ENCODE data around the gene PTX4.

Gene PTX4

DNA sequence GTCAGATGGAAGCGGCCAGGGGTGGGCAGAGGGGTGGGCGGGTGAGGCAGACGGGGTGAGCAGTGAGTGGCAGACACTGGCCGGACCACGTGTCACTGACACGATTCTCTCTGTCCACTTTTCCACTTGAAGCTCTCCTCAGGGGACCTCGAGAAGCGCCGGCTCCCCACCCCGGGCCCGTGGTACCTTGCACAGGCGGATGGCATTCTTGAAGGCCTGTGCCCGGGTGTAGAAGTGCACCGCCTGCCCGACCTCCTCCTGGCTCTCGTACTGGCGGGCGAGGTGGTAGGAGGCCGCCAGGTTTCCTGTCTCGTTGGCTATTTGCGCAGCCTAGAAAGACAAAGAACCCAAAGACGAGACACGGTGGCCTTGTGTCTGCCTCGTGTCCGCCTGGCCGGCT lies 35.6 kb upstream of the PTX4 start:
- no peak for DNase-seq (ENCODE audit: low spot score)

DNA sequence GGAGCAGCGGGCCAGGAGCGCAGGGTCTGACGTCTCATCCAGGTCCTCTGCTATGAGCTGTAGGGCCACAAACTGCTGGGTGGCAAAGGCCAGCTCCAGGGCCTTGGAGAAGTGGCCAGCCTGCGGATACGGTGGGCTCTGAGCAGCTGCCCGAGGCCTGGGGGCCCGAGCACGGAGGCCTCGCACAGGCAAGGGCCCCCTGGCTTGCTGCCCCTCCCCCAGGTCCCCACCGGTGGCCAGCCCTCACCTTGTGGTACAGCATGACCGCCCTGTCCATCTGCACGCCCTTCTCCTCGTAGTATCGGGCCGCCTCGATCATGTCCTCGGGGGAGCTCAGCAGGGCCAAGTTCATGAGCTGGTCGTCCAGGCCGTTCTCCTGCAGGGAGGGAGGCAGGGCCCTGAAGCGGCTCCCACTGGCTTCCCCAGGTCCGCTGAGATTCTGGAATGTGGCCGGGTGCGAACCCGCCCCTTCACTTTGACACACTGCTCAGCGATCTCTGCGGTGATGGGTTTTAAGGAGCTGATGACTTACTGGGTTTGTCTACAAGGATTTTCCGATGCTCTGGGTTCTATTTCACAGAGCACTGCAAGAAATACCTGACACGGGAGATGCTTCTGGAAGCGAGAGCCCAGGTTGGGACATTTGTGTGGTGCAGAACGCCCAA lies 35.0 kb upstream of the PTX4 start:
- no peak for DNase-seq (ENCODE audit: low spot score)

DNA sequence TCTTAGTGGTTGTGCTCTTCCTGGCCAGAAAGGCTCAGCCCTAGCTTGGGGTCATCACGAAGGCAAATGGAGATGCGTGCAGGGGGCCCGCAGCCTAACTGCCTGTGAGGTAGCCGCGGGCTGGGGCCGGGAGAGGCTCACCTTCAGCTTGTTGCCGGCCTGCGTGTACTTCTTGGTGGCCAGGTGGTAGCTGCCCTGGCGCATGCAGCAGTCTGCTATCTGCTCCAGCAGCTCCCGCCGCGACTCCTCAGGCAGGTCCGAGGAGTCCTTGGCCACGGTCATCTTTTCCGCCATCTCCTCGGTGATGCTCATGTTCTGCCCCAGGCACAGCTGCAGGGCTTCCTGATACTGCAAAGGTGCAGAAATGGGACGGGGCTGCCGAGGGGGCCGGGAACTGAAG lies 31.7 kb upstream of the PTX4 start:
- no peak for DNase-seq (ENCODE audit: low spot score)

DNA sequence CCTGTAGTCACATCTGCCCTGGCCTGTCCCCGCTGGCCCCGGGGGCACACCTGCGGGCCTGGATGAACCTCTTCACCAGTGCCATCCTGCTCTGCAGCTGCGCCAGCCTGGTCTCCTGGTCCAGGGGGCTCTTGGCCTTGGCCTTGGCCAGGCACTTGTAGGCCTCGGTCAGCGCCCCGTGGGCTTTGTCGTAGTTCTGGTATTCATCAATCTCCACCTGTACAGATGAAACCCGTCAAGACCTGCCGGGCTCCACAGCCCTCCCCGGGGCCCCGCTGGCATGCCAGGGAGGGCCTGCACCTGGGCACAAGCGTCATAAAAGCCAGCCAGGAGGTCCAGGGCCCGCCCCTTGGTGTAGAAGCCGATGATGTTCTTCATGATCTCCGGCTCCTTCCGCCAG lies 31.1 kb upstream of the PTX4 start:
- DNase-seq (ENCODE audit: low spot score) = no peak

DNA sequence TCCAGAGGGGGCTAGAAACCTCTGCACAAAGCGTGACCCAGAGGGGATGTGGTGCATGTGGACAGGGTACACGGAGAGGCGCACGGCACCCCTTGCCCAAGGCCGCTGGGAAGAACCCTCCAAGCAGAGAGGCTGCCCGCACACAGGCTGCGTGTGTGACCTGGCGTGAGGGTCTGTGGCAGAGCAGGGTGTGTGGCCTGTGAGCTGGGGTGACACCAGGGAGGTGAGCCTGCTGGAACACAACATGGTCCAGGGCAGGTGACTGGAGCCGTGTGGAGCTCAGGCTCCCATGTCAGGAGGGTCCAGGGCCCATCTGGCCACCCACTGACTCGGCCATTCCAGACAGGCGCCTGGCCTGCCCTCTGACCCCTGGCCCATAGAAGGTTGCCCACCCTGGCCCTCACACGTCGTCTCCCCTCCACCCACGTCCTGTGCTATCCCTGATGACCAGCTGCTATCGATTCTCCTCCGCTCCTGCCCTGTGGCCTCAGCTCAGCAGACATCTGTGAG lies 29.9 kb upstream of the PTX4 start:
- DNase-seq (ENCODE audit: low spot score) = no peak

DNA sequence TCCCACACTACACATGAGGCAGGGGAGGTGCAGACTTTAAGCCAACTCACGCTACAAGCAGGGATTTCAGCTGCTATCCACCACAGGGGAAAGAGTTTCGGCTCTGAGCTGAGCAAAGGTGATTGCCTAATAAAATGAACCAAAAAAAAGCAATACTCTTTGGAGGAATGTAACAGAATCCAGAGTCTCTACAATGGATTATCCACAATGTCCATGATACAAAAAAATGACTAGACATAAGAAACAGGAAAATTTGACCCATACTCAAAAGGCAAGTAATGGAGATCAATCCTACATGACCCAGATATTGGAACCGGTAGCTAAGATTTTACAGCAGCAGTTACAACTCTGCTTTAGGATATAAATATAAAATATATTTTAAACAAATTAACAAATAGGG lies 25.8 kb upstream of the PTX4 start:
- no peak for DNase-seq (ENCODE audit: low spot score)

DNA sequence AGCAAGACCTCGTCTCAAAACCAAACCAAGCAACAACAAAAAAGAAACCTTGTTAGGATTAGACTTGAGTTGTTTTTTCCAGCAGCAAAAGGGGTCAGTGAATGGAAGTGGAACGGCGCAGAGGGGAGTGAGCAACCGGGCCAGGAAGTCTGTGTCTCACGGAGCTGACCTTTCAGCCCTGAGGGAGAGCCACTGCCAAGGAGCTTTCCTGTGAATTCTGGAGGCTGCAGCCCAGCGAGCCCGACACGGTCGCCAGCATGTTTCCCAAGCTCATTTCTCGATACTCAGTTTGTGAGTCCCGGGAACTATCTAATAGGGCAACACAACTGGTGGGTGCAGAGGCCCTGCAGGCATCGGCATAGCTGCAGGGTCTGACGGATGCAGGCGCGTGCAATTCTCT lies 24.0 kb upstream of the PTX4 start:
- no peak for DNase-seq (ENCODE audit: low spot score)

DNA sequence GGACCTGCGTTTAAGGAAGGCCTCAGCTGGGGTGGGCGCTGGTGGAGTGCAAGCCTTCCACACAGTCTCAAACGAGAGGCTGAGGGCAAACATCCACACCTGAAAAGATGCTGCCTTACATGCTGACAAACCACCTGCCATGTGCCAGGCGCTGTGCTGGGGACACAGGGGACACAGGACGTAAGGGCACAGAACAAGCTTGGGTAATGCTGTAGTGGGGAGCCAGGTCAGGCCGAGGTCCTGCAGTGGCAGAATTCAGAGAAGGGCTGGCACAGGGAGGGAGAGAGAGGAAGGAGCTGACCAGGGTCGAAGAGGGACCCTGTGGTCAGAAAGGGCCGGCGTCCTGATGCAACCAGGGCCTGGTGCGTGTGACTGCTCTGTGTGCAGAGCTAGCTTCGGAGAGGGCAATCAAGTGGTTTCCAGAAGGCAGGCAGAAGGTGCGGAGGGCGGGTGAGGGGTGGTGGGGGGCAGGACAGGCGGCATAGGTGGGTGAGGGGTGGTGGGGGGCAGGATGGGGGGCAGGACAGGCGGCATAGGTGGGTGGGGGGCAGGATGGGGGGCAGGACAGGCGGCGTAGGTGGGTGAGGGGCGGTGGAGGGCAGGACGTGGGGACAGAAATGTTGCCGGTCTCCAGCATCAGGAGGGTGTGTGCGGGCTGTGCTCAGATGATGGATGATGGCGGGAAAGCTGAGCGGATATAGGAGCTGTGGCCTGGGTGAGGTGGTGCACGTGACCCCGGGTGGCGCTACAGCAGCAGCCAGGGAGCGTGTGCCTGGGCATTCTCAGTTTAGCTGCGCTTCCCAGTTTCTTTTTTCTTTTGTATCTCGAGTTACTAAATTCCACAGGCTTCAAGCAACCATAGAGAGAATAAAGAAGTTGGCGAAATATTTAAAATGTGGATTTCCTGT lies 23.2 kb upstream of the PTX4 start:
- DNase-seq (ENCODE audit: low spot score) = no peak

DNA sequence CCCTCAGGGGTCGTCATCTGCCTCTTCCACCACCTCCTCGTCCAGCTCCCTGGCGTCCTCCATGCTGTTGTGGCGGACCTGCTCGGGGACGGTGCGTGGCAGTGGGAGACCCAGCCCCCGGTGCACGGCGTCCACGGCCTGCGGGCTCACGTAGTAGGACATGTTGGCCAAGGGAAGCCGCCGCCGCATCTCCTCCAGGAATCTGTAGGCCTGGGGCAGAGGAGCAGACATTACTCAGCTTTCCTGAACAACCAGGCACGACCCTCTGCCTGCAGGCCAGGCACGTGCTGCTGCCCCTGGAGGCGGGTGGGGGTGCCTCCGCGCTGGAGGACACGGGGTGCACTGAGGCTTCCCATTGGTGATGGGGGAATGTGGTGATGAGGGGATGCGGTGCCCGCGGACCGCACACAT lies 22.2 kb upstream of the PTX4 start:
- peak; percentile 74 for DNase-seq (ENCODE audit: low spot score)

DNA sequence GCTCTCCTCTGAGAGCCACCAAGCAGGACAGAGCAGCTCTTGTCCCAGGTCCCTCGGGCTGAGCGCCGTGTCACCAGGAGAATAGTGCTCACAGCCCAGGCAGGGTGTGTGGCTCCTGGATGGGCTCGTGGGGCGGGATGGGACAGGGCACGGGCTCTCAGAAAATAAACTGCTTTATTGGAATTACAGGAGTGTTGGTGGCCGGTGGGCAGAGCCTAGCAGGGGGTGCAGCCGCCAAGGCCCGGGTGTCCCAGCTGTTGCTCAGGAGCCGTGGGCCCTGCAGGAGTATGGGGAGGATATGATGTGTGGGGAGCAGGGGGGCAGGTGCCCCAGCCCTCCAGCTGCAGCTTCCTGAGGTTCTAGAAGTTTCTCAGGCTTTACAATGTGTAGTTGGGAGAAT lies 21.5 kb upstream of the PTX4 start:
- DNase-seq (ENCODE audit: low spot score) = no peak

DNA sequence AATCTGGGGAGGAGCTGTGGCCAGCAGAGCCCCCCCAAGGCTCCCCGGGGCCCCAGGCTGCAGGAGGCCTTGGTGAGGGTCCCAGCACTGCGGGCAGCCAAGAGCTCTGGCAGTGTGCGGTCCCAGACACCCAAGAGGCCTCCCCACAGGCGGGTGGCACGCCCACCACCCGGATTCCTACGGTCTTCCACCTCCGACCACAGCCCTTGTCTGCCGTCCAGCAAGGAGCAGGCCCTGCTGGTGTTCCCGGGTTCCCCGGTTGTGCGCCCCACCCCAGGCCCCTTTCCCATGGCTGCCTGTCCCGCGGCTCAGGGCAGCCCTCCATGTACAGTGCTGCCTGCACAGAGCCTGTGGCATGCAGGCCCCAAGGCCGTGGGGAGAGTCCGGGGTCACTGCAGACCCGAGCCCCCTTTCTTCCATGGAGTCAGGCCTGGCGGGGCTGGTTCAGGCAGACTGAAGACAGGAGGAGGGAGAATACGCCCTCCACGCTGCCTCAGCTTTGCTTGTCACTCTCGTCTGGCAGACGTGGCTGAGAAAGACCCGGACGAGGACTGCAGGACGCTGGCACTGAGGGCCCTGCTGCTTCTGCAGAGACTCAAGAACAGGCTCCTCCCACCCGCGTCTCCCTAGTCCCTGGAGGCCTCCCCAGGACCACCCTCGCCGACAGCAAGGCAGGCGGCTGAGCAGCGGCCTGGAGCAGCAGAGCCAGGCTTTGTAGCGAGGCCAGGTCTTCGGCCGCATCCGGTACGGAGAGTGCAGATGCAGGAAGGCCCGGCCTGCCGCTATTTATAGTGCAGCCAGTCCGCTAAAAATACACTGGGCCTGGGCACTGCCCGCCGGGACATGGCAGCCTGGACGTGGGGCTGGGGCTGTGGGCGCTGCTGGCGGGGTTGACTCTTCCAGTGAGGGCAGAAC lies 20.8 kb upstream of the PTX4 start:
- no peak for DNase-seq (ENCODE audit: low spot score)

DNA sequence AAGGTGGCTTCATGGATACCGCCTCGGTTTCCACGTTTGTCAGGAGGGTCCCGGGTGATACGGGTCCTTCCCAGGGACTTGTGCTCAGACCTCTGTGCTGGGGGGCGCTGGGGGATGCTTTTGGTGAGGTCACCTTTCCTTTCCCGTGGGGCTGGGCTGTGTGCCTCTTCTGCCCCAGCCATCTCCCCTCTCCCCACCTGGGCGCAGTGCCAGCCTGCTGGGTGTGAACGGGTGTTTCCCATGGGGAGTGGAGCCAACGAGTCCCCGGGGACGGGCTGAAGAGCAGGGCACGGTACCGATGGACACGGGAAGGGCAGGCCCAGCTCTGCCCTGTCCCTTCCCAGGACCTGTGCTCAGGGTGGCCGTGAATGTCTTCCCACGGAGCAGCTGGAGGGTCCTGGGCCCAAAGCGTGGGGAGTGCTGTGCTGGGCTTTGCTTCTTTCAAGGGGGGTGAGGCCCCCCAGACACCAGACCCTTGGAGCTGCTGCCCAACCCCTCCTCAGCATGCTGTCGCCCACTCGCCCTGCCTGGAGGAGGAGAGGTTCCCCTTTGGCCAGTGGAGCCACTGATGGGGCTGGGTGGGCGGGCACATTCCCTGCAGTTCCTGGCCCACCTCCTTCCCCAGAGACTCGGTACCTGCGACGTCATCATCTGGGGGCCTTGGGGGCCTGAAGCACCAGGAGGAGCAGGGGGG lies 19.9 kb upstream of the PTX4 start:
- no peak for DNase-seq (ENCODE audit: low spot score)

DNA sequence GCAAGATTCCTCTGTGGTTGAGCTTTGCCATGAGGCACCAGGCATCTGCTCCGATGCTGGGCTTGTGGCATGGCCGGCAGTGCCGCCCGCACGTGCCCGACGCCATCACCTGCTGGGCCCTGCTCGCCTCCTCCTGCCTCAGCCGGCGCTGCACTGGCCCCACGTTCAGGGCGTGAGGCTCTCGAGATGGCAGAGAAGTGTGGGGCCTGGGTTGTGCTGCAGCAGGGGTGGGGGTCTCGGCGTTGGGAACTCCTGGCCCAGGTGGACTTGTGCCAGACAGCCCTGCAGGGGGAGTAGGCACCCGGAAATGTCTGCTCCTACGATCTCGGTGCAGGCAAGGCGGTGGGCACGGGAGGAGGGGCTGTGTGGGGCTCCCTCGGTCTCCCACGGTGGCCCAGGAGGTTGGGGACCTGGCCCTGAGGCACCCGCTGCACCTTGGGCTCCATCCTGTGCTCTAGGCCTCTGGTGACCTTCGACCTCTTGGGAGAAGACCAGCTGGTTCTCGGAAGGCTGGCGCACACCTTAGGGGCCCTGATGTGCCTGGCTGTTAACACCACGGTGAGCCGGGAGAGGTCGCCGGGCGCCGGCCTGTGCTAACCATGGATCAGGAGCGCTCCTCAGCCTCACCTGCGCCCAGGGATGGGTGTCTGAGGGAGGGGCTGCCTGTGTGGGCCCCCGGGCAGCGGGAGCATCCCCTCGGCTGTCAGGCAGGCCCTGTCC lies 17.9 kb upstream of the PTX4 start:
- DNase-seq (ENCODE audit: low spot score) = no peak

DNA sequence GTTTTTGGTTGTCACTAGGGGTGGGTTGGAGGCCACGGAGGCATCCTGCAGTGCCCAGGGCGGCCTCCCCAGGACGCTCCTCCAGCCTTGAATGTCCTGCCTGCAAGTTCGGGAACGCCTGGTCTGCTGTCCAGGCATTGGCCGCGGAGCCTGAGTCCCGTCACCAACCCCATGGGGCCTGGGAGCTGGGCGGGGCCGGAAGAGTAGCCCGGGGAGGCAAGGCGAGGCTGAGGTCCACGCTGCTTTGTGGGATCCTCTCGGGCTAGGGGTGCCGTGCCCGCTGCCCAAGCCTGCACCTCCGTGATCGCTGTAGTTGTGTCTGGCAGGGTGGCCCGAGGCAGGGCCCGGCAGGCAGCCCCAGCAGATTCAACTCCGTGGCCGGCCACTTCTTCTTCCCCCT lies 17.2 kb upstream of the PTX4 start:
- no peak for DNase-seq (ENCODE audit: low spot score)

DNA sequence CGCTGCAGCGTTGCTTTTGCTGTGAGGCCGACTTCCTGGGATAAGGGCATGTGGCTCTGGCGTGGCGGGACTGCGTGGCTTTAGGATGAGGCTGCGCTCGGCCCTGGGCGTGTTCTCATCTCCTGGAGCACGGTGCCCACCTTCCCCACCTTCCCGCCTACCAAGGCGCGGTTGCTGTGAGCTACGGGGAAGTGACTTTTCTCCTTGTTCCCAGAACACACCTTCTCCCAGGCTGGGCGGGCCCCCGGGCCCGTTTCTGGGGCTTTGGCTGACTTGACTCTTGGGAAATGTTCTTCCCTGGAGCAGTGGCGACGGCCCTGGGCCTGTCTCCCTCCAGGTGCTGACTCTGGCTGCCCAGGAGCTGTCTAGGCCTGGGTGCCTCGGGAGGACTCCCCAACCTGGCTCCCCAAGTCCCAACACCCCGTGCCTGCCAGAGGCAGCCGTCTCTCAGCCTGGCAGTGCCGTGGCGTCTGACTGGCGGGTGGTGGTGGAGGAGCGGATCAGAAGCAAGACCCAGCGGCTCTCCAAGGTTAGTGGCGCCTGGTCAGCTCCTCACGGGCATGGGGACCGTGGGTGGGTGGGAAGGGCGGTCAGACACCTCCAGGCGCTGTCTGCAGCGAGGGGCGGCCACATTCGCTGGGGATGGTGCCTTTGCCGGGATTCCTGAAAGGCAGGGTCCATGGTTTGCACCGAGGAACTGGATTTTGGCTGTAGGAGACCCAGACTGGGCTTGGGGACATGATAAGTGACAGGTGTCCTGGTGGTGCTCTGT lies 16.5 kb upstream of the PTX4 start:
- DNase-seq (ENCODE audit: low spot score) = no peak

DNA sequence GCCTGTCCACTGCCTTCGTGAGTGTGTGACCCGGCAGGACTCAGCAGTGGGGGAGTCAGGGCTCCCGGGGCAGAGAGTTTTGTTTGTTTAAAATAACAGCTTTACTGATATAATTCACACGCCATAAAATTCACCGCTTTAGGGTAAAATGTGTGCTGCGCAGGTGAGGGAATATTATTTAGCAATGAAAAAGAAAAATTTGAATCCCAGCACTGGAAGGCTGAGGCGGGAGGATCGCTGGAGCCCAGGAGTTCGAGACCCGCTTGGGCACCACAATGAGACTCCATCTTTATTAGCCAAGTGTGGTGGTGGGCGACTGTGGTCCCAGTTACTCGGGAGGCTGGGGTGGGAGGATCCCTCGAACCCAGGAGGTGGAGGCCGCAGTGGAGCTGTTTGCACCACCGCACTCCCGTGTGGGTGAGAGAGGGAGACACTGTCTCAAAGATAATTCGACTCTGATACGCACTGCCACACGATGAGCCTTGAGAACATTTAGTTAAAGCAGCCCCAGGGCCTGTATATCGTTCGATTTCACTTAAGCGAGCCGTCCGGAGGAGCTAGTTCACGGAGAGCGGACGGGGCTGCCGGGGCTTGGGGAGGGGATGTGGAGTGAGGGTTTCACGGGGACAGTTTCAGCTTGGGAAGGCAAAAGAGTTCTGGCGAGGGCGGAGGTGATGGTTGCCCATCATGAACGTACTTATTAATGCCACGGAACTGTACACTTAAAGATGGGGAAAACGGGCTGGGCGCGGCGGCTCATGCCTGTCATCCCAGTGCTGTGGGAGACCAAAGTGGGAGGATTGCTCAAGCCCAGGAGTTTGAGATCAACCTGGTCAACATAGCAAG lies 14.6 kb upstream of the PTX4 start:
- DNase-seq (ENCODE audit: low spot score) = no peak

DNA sequence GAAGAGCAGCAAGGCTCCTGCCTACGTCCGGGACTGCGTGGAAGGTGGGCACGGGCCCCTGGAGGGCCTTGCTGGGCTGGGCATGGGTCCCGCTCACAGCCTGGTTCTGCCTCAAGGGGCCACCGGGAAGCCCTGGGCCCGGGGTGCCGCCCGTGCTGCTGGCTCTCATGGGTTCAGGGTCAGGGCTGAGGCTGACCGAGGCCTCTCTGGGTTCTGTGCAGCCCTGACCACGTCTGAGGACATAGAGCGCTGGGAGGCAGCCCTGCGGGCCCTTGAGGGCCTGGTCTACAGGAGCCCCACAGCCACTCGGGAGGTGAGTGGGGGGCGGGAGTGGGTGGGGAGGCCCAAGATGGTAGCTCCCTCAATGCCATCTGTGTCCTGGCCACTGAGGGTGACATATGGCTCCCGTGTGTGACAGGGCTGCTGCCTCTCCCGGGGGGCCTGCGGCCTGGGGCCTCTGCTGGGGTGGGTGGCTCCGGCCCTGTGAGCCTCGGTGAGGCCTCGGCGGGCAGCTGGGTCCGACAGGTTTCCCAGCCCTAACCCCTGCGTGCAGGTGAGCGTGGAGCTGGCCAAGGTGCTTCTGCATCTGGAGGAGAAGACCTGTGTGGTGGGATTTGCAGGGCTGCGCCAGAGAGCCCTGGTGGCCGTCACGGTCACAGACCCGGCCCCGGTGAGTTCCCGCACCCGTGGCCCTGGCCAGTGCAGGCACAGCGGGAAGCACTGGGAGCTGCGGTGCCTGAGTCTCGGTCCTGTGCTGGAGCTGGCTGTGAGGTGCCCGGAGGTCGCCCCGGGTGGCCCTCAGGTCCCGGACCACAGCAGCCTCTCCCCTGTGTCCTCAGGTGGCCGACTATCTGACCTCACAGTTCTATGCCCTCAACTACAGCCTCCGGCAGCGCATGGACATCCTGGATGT lies 13.6 kb upstream of the PTX4 start:
- no peak for DNase-seq (ENCODE audit: low spot score)

DNA sequence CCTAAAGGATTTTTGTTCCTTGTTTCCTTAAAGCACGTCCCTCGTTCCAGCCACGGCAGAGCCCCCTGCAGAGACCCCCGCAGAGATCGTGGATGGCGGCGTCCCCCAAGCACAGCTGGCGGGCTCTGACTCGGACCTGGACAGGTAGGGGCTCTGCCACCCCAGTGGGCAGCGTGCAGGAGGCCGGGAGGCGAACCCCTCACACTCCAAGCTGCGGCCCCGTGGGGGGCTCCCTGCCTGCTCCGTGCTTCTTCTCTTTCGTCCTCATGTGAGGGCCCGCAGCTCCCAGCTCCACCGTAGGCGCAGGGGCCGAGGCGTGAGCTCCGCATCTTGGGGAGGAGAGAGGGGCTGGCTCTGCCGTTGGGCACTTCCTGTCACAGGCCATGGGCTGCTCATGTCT lies 12.9 kb upstream of the PTX4 start:
- no peak for DNase-seq (ENCODE audit: low spot score)

All from iPS-NIHi11 (cell line).